K562 (cell line): Measurements from ENCODE around the gene GUK1. TPM values are rescaled to one million over a fixed set of nuclear protein-coding genes. Genes with fewer than 3 reads are reported as not detected.

Experiments used
- CLOCK ChIP-seq: fragments of 250-450 bp; sonication (Bioruptor Pico); IDR thresholded peaks from 2 replicates; pipeline ENCODE4 v1.4.0; 2020; ENCODE audit warnings: mild to moderate bottlenecking, moderate library complexity, borderline replicate concordance
- CREB1 ChIP-seq, 2 experiments: sonication (generic) in 1 of 2; formaldehyde crosslinking in 1 of 2; IDR thresholded peaks; 2 replicates each; pipeline versions ENCODE4 v1.6.1 to v1.8.0; 2012 to 2022; ENCODE audit warnings: inconsistent platforms in 1 of 2, mild to moderate bottlenecking in 1 of 2, missing genetic modification reagents in 1 of 2, moderate library complexity in 1 of 2
- FOXM1 ChIP-seq, 2 experiments: fragments of 450-650 bp in 1 of 2; sonication (generic) in 1 of 2; formaldehyde crosslinking in 1 of 2; IDR thresholded peaks; 2 replicates each; pipeline versions ENCODE4 v1.6.1 to v1.9.0; 2017 to 2022; ENCODE audit warnings: low read depth in 2 of 2, mild to moderate bottlenecking in 2 of 2, missing genetic modification reagents in 1 of 2, moderate library complexity in 1 of 2
- HDAC1 ChIP-seq, 2 experiments: fragments of 450-650 bp; IDR thresholded peaks; 2 replicates each; pipeline ENCODE4 v1.6.1; 2016 to 2017; ENCODE audit warnings: inconsistent platforms in 1 of 2, mild to moderate bottlenecking in 1 of 2, moderate library complexity in 1 of 2
- NFYB ChIP-seq: IDR thresholded peaks from 2 replicates; pipeline ENCODE4 v1.6.1; 2011; ENCODE audit warnings: mild to moderate bottlenecking, moderate library complexity; ENCODE audit not compliant: insufficient read length; ENCODE audit errors: extremely low read depth
- POLR2B ChIP-seq: fragments of 450-650 bp; IDR thresholded peaks from 2 replicates; pipeline ENCODE4 v1.6.1; 2018; ENCODE audit warnings: low read depth; ENCODE audit not compliant: partially characterized antibody
- RERE ChIP-seq: sonication (generic); formaldehyde crosslinking; IDR thresholded peaks from 2 replicates; pipeline ENCODE4 v1.8.0; 2023; ENCODE audit warnings: missing genetic modification reagents, mild to moderate bottlenecking, borderline replicate concordance
- SAP30 ChIP-seq: fragments of 200-600 bp; sonication (generic); IDR thresholded peaks from 2 replicates; pipeline ENCODE4 v1.6.1; 2012; ENCODE audit warnings: borderline replicate concordance, low read depth, mild to moderate bottlenecking, moderate library complexity, low read length, control low read depth, inconsistent platforms; ENCODE audit not compliant: insufficient read depth, poor library complexity, severe bottlenecking
- SP1 ChIP-seq: sonication (generic); formaldehyde crosslinking; IDR thresholded peaks from 2 replicates; pipeline ENCODE4 v1.8.1; 2022; ENCODE audit warnings: mild to moderate bottlenecking, missing genetic modification reagents
- TRIM25 ChIP-seq: fragments of 450-650 bp; IDR thresholded peaks from 2 replicates; pipeline ENCODE4 v1.7.0; 2016; ENCODE audit warnings: borderline replicate concordance
- USF1 ChIP-seq: sonication (generic); formaldehyde crosslinking; IDR thresholded peaks from 2 replicates; pipeline ENCODE4 v1.9.0; 2022; ENCODE audit warnings: mild to moderate bottlenecking, missing genetic modification reagents
- ZEB2 ChIP-seq: fragments of 450-650 bp; IDR thresholded peaks from 2 replicates; pipeline ENCODE4 v1.6.1; 2016
- ZKSCAN8 ChIP-seq: fragments of 200-800 bp; sonication (Bioruptor generic); IDR thresholded peaks from 2 replicates; pipeline ENCODE4 v1.6.1; 2016; ENCODE audit warnings: missing genetic modification characterization, missing compliant biosample characterization
- ZNF79 ChIP-seq: fragments of 250-450 bp; sonication (Bioruptor Pico); IDR thresholded peaks from 2 replicates; pipeline ENCODE4 v1.4.0; 2020; ENCODE audit warnings: low read depth, mild to moderate bottlenecking, moderate library complexity
- polyA plus RNA-seq, 8 experiments: library from polyadenylated mRNA; depleted of rRNA in 4 of 8; stranded (reverse) in 5 of 8; unstranded in 3 of 8; fragments of >200 nt; fragmentation: Nextera tagmentation in 2 of 8; fragmentation: Illumina TruSeq in 1 of 8; extraction: Ambion mirVana in 2 of 8; extraction: Trizol in 1 of 8; gene quantifications; 2 replicates each; pipeline versions ENCODE4 v1.2.1 to v1.2.3, GENCODE V29; 2011 to 2014; ENCODE audit warnings: inconsistent platforms in 1 of 8, missing spikeins in 1 of 8
- total RNA-seq, 7 experiments: library from RNA; depleted of rRNA in 6 of 7; stranded (reverse); fragments of >200 nt in 6 of 7; fragmentation: Illumina TruSeq in 2 of 7; extraction: Trizol in 2 of 7; gene quantifications; 2 replicates each; pipeline versions ENCODE4 v1.2.1 to v1.2.3, GENCODE V29; 2011 to 2021; ENCODE audit warnings: low replicate concordance in 1 of 7

GUK1 gene
- total and polyA plus RNA-seq, 9 of the 15 experiments (the other 6 are each of a cell fraction or from before 2014, with no cell fraction given): 7.0 to 331 (median 132) TPM

- TF ChIP-seq USF1 (CRISPR knock-in tag): no peak; the same call in none of the 2 replicates
- peak; percentile 100 for TF ChIP-seq SP1
- no peak for TF ChIP-seq FOXM1 (IDR thresholded peaks at IDR 0.05; ENCODE audit: low read depth)
- TF ChIP-seq FOXM1 (CRISPR knock-in tag; IDR thresholded peaks at IDR 0.05; ENCODE audit: low read depth): 0 out of 2 replicates have a peak, but pooled peaks have one; percentile 43
- peak; percentile 29 for TF ChIP-seq POLR2B
- TF ChIP-seq CLOCK (CRISPR knock-in tag): no peak
- no peak for TF ChIP-seq ZKSCAN8 (CRISPR knock-in tag)
- TF ChIP-seq CREB1 (IDR thresholded peaks at IDR 0.05): no peak
- peak; percentile 79 for TF ChIP-seq CREB1 (CRISPR knock-in tag; IDR thresholded peaks at IDR 0.05)
- TF ChIP-seq ZEB2: no peak
- no peak for TF ChIP-seq ZNF79 (CRISPR knock-in tag)
- peak in 1 of 2 experiments; percentile 34; a peak in 1 of 4 replicates for TF ChIP-seq HDAC1 (IDR thresholded peaks at IDR 0.05)
- no peak for TF ChIP-seq NFYB
- TF ChIP-seq TRIM25: no peak
- TF ChIP-seq RERE (CRISPR knock-in tag): no peak
- TF ChIP-seq SAP30: peak; percentile 63
Observed at GRCh38 chr1:228174482-228175315, 34.6 kb downstream of the GUK1 start (continued).
